AG08395 (cell line): ENCODE results near the gene ULK4.
"Not testable (repeated sequence)": the region's sequence is repeated elsewhere in the genome, so short reads cannot be mapped to it uniquely, and the experiment has no call there.

Experiments
- DNase-seq: peaks from one replicate; pipeline ENCODE4 v3.0.0; 2012; ENCODE audit warnings: mixed read lengths, low spot score

The ULK4 gene

GRCh38 chr3:41688595-41689380 is 273.1 kb downstream of the ULK4 start:
- DNase-seq = no peak

- DNase-seq = no peak
Measured at GRCh38 chr3:41684797-41685735, 276.8 kb downstream of the ULK4 start.

GRCh38 chr3:41683666-41684350 is 278.1 kb downstream of the ULK4 start:
- peak; percentile 28 for DNase-seq

- peak; percentile 69 for DNase-seq
Measured at GRCh38 chr3:41682996-41683395, 278.9 kb downstream of the ULK4 start.

- DNase-seq = no peak
Measured at GRCh38 chr3:41682382-41682781, 279.5 kb downstream of the ULK4 start.

GRCh38 chr3:41681479-41681878 is 280.4 kb downstream of the ULK4 start:
- peak; percentile 88 for DNase-seq

GRCh38 chr3:41679374-41679773 is 282.5 kb downstream of the ULK4 start:
- no peak for DNase-seq

- not testable (repeated sequence) for DNase-seq
Measured at GRCh38 chr3:41675102-41675501, 286.8 kb downstream of the ULK4 start.

- no peak for DNase-seq
Measured at GRCh38 chr3:41674449-41674848, 287.5 kb downstream of the ULK4 start.

- DNase-seq = peak; percentile 24
Measured at GRCh38 chr3:41673650-41674049, 288.3 kb downstream of the ULK4 start.

- DNase-seq = no peak
Measured at GRCh38 chr3:41668379-41668778, 293.5 kb downstream of the ULK4 start.

GRCh38 chr3:41662288-41662687 is 299.6 kb downstream of the ULK4 start:
- peak; percentile 38 for DNase-seq

GRCh38 chr3:41661796-41662195 is 300.1 kb downstream of the ULK4 start:
- DNase-seq = no peak

GRCh38 chr3:41660510-41660909 is 301.4 kb downstream of the ULK4 start:
- DNase-seq = no peak

- no peak for DNase-seq
Measured at GRCh38 chr3:41653571-41654239, 308.2 kb downstream of the ULK4 start.

GRCh38 chr3:41652931-41653330 is 309.0 kb downstream of the ULK4 start:
- peak; percentile 19 for DNase-seq

- DNase-seq = no peak
Measured at GRCh38 chr3:41652506-41652905, 309.4 kb downstream of the ULK4 start.

GRCh38 chr3:41651718-41652117 is 310.2 kb downstream of the ULK4 start:
- DNase-seq = no peak

GRCh38 chr3:41650406-41650805 is 311.5 kb downstream of the ULK4 start:
- DNase-seq = no peak

GRCh38 chr3:41649129-41649739 is 312.7 kb downstream of the ULK4 start:
- DNase-seq = no peak

- DNase-seq = not testable (repeated sequence)
Measured at GRCh38 chr3:41647730-41648129, 314.2 kb downstream of the ULK4 start.
